ENCODE results near the gene IL27RA.
"Not testable (repeated sequence)": the region's sequence is repeated elsewhere in the genome, so short reads cannot be mapped to it uniquely, and the experiment has no call there.

DNA sequence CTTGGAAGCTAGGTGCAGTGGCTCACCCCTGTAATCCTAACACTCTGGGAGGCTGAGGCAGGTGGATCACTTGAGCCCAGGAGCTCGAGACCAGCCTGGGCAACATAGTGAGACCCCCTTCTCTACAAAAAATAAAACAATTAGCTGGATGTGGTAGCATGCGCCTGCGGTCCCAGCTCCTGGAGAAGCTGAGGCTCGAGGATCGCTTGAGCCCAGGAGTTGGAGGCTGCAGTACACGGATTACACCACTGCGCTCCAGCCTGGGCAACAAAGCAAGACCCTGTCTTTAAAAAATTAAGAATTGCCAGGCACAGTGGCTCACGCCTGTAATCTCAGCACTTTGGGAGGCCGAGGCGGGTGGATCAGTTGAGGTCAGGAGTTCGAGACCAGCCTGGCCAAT, 19.4 kb downstream of the IL27RA start:
- TF ChIP-seq, protein P1, sequence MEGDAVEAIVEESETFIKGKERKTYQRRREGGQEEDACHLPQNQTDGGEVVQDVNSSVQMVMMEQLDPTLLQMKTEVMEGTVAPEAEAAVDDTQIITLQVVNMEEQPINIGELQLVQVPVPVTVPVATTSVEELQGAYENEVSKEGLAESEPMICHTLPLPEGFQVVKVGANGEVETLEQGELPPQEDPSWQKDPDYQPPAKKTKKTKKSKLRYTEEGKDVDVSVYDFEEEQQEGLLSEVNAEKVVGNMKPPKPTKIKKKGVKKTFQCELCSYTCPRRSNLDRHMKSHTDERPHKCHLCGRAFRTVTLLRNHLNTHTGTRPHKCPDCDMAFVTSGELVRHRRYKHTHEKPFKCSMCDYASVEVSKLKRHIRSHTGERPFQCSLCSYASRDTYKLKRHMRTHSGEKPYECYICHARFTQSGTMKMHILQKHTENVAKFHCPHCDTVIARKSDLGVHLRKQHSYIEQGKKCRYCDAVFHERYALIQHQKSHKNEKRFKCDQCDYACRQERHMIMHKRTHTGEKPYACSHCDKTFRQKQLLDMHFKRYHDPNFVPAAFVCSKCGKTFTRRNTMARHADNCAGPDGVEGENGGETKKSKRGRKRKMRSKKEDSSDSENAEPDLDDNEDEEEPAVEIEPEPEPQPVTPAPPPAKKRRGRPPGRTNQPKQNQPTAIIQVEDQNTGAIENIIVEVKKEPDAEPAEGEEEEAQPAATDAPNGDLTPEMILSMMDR (conservative IDR thresholded peaks at IDR 0.05; ENCODE audit: low read depth, low read length), result not testable (repeated sequence)
- TF ChIP-seq POLR2A, BHLHE40 (IDR thresholded peaks at IDR 0.05; ENCODE audit: low read depth, low read length): not testable (repeated sequence)
- TF ChIP-seq, protein P2, sequence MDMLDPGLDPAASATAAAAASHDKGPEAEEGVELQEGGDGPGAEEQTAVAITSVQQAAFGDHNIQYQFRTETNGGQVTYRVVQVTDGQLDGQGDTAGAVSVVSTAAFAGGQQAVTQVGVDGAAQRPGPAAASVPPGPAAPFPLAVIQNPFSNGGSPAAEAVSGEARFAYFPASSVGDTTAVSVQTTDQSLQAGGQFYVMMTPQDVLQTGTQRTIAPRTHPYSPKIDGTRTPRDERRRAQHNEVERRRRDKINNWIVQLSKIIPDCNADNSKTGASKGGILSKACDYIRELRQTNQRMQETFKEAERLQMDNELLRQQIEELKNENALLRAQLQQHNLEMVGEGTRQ (IDR thresholded peaks at IDR 0.05; ENCODE audit: low read depth, low read length), result not testable (repeated sequence)

All from IMR-90 (cell line).